ENCODE measurements around the gene SETD4.
"Not testable (repeated sequence)": the region's sequence is repeated elsewhere in the genome, so short reads cannot be mapped to it uniquely, and the experiment has no call there.

SETD4 gene

GRCh38 chr21:36060159-36060921, at the start of gene SETD4:
SETD4 (minus strand) TSS chr21:36060526; CDS start chr21:36058888, 1,638 bp downstream.
- DNase-seq, result peak; percentile 99

DNA sequence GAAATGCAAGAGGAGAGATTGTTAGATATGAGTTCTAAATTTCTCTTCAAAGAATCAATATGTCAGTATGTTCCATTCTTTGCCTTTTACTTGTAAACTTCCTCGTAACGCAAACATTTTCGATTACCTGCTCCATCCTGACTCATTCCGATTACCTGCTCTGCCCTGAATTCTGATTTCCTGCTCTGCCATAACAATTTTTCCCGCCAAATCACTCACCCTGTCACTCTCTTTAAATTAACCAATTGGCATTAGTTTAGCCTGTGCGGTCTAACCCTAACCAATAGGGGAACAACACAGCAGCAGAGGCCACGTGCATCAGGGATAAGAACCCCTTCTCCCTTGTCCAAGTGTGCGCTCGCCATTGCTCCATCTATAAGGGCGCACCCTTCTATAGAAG, 49.5 kb upstream of the SETD4 start:
- no peak for DNase-seq

GRCh38 chr21:36105327-36105842, 45.1 kb upstream of the SETD4 start:
- no peak for DNase-seq

DNA sequence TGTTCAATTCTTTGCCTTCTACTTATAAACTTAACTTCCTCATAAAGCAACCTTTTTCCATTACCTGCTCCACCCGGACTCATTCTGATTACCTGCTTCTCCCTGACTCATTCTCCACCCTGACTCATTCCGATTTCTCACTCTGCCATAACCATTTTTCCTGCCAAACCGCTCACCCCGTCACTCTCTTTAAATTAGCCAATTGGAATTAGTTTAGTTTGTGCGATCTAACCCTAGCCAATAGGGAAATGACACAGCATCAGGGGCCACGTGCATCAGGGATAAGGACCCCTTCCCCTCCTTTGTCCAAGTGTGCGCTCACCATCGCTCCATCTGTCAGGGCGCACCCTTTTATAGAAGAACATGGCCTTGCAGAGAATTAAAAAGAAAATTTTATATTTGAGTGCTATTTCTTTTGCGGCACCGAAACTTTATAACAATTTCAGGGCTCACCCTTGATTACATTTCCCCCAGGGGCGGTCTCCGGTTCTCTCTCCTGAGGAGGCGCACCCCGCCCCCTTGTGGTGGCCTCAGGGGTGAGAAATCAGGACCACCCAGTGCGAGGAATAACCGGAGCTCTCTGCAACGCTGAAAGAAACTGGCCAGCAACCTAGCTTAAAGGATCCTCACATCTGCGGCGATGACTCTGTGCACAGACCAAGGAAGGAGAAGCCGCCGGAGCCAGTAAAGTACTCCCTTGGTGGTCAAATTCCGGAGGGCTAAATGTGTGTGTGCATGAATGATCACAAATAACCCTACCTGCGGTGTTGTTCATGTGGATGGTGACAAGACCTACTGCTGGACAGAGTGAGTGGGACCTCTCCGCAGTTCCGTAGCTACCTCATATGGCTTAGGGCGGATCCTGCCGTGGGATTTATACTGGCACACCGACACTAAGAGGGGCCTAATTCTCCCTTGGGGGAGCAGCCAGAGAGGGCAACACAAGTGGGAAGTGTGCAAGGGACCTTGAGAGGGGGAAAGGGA, 44.3 kb upstream of the SETD4 start:
- DNase-seq, result peak; percentile 82

GRCh38 chr21:36103434-36103833, 43.1 kb upstream of the SETD4 start:
- no peak for DNase-seq

DNA sequence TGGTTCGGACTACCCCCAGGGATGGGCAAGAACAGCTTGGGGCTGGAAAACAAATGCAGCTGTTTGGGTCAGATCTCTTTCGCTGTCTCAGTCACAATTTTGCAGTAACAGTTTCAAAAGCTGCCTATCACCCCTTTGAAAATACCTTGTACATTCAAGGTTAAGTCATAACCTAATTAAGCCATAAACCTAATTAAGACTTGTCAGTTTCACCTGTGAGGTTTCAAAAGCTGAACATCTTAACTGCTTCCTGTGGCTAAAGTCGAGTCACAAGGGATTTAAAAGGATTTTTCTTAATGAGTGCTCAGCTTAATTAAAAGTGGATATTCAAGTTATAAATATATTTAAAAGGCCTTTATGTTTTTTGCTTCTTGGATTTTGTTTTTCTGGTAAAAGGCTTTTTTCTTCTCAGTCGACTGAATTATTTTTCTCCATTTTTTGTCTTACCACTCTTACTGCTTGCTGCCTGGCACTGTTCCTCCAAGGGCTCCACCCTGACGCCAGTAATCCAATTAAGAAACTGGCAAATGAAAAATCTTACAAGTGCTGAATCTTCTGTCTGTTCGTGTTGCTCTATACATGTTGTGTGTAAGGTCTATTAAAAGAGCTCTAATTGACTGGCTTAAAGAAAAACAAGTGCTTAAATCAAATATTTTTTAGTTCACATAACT, 40.8 kb upstream of the SETD4 start:
- DNase-seq, result no peak

DNA sequence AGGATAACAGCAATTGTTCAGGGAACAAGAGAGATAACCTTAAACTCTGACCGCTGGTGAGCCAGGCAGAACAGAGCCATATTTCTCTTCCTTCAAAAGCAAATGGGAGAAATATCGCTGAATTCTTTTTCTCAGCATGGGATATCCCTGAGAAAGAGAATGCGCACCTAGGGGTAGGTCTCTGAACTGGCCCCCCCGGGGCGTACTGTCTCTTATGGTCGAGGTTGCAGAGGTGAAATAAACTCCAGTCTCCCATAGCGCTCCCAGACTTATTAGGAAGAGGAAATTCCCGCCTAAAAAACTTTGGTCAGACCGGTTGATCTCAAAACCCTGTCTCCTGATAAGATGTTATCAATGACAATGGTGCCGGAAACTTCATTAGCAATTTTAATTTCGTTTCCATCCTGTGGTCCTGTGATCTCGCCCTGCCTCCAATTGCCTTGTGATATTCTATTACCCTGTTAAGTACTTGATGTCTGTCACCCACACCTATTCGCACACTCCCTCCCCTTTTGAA, 39.4 kb upstream of the SETD4 start:
- DNase-seq, result not testable (repeated sequence)

- no peak for DNase-seq
Observed at GRCh38 chr21:36099000-36099399, 38.7 kb upstream of the SETD4 start.

GRCh38 chr21:36098182-36098532, 37.8 kb upstream of the SETD4 start:
- no peak for DNase-seq

DNA sequence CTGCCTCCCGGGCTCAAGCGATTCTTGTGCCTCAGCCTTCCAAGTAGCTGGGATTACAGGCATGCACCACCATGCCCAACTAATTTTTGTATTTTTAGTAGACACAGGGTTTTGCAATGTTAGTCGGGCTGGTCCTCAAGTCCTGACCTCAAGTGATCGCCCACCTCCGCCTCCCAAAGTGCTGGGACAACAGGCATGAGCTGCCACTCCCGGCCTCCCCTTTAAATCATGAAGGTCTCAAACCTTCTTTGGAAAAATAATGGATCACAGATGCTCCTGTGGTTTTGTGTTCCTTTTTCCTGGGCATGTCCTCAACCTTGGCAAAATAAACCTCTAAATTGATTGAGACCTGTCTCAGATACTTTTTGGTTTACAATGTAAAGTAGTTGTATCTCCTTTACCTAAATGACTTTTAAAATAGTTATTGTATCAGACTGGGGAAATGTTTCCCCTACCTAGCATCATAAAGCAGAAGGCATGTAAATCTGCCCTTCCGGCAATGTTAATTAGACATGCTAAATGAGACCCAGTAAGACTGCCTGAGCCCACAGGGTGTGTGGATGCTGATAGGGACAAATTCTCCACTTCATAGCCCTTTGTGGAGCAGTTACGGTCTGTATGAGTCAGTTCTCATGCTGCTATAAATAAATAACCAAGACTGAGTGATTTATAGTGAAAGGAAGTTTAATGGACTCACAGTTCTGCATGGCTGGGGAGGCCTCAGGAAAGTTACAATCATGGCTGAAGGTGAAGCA, 37.3 kb upstream of the SETD4 start:
- DNase-seq, result no peak

- no peak for DNase-seq
Observed at GRCh38 chr21:36096398-36097290, 36.3 kb upstream of the SETD4 start.

- no peak for DNase-seq
Observed at GRCh38 chr21:36093512-36093911, 33.2 kb upstream of the SETD4 start.

DNA sequence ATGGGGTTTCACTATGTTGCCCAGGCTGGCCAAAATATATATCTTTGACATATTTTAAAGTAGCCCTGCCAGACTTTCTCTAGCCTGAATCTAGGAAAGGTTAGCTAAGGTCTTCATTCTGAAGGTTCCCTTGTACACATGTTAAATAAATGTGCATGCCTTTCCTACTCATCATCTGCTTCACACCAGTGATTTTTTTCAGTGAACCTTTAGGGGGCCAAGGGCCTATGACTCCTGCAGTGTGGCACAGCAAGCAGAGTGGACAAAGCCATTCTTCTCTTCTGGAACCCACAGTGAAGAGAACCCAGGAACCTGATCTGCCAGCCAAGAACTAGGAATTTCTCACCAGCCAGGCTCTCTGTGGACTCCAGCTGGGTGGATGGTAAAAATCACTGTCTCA, 32.4 kb upstream of the SETD4 start:
- no peak for DNase-seq

DNA sequence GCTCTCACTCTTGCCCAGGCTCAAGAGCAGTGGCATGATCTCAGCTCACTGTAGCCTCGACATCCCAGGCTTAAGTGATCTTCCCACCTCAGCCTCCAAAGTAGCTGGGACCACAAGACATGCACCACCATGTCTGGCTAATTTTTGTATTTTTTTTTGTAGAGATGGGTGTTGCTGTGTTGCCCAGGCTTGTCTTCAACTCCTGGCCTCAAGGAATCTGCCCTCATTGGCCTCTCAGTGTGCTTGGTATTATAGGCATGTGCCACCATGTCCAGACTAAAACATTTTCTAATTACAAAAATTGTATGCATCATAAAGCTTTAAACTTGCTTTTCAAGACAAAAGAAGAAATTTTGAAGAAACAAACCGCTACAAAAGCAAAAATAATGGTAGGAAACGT, 29.6 kb upstream of the SETD4 start:
- DNase-seq, result no peak

DNA sequence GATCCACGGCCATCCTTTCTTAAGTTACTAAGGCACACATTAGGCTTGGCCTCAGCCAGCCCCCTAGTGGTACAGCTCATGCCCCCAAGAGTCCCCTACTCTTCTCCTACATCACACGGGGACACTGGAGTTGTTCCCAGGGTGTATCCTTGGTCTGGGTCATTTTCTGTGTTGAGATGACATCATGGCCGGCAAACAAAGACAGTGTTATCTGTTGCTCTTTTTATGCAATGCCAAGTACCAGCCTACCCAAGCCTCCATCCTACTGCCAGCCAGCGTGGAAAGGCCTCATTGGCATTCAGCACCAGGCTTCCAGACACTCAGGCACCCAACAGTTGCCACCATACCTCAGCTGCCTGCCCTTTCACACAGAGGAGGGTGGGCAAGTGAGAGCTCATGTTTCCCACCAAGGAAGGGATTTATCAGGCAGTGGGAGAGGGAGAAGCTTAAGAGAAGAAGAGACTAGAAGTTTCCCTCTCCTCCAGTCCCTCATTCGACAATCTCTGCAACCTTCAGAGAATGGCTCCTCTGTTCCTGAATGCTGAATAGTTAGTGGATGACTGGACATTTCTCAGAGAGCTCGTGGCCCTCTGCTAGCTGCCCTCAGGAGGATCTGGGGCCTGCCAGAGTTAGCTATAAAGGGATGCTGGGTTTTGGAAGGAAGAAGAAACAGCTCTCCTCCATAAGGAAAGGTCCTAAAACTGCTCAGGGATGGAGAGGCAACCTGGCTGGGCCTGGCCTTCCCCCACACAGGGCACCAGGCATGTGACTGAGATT, 27.2 kb upstream of the SETD4 start:
- no peak for DNase-seq

DNA sequence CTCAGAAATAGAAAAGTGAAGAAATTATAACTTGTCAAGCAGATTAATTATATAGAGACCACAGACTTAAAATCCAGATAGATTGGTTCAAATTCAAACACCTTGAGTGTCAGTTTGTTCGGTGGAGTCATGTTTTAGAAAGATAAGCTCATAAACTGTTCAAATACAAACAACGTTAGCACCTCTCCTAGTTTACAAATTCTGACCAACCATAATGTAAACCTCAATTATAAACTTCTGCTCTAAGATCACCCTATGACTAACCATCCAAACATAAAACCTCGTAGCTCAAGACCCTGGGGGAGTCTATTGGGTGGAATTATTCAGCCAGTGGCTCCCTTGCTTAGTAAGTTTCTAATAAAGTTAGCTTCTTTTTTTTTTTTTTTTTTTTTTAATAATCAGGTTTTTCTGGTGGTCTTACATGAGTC, 21.9 kb upstream of the SETD4 start:
- no peak for DNase-seq

GRCh38 chr21:36080386-36080785, 20.1 kb upstream of the SETD4 start:
- no peak for DNase-seq

DNA sequence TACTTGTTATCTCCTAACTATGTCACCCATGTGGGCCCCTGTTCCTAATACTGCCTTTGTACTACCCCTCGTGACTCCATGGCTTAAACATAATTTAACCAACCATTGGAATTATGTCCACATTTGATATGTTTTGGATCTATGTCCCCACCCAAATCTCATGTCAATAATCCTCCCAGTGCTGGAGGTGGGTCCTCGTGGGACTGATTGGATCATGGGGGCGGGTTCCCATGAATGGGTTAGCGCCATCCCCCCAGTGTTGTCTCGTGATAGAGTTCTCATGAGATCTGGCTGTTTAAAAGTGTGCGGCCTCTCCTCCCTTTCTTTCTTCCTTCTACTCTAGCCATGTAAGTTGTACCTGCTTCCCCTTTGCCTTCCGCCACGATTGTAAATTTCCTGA, 19.3 kb upstream of the SETD4 start:
- DNase-seq, result no peak

GRCh38 chr21:36079010-36079649, 18.8 kb upstream of the SETD4 start:
- peak; percentile 62 for DNase-seq

DNA sequence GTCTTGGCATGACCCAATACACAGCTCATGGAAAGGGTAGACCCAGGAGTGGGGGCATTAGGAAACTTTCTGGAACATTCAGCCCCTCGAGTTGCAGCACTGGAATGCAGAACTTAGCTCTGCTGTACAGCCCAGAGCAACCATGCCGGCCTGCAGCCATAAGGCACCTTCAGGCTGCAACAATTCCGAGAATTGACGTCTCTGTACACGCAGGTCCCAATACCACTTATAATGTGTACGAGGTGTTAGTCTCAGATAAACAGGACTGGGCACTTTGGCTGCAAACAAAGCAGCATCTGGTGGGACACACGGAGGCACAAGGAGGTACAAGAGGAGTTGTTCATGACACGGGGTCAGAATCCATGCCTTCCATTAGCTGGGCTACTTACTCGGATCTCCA, 17.4 kb upstream of the SETD4 start:
- DNase-seq, result no peak
